Fibroblast of skin of back (primary cell): ENCODE data around the gene ZNF142. TPM values are rescaled to one million over a fixed set of nuclear protein-coding genes. Genes with fewer than 3 reads are reported as not detected.

ENCODE experiments used
- DNase-seq: peaks from one replicate; pipeline ENCODE4 v3.0.0-alpha.2; 2013
- polyA plus RNA-seq, 2 experiments: library from polyadenylated mRNA; unstranded; fragments of 120-200 nt; gene quantifications; one replicate each; pipeline ENCODE4 v1.2.1, GENCODE V29; 2013; ENCODE audit not compliant: insufficient read length in 2 of 2

Gene ZNF142
- polyA plus RNA-seq (2013, experiment 1 of 2; ENCODE audit: insufficient read length): 13.1 TPM
- polyA plus RNA-seq (2013, experiment 2 of 2; ENCODE audit: insufficient read length): 8.7 TPM

DNA sequence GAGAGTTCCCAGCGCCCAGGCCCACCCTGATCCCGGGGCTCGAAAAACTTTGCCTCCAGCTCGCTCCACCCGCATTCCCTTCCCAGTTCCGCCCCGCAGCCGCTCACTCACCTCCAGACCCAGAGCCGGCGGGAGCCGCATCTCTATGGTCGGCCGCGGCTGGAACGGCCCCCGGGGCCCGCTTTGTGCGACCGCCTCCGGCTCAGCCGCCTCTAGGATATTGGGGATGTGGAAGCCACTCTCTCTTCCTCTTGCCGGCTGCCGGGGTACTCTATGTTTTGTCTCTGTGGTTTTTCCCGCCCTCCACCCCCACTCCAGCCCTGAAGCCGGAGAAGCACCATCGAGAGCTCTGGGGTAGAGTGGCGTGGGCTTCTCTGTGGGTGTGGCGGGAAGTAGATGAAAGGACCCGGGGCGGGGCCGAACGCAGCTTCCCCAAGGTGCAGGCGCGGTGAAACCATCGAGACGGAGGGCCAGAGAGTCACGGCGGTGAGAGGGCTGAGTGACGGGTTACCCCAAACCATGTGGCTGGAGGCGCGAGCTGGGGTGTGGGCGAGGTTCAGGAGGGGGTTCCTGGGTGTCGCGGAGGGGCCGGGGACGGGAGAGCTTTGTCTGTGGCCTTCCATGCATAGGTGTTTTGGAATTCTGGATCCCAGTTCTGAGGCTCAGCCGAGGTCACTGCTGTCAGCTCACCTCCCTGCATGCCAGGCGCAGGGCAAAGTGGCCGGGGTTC lies at the start of gene ZNF142, which contains the start of gene BCS1L:
Gene ZNF142 (minus strand): TSS at position 366 of the 730 bp plus-strand sequence. CDS start 3,194 bp downstream, outside the sequence.
Gene BCS1L (plus strand): TSS at position 426 of the 730 bp plus-strand sequence. CDS start 1,305 bp downstream, outside the sequence.
- DNase-seq: peak; percentile 86

- DNase-seq: no peak
Measured at GRCh38 chr2:218708086-218708485, 48.7 kb upstream of the ZNF142 start.

DNA sequence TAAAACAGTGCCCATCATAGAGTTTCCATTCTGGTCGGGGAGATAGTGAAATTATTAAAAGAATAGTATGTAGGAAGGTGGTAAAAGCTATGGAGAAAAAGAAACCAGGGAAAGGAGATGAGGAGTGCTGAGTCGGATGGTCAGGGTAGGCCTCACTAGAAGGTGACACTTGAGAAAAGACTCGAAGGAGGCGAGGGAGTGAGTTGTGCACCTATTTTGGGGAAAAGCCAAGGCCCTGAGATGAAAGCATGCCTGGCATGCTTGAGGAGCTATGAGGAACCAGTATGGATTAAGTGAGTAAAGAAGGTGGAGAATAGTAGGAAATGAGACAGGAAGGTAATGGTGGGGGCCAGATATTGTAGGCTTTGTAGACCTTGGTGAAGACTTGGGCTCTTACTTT lies 43.9 kb upstream of the ZNF142 start:
- no peak for DNase-seq

GRCh38 chr2:218701806-218702205 lies 42.4 kb upstream of the ZNF142 start:
- DNase-seq: no peak

GRCh38 chr2:218698885-218699284 lies 39.5 kb upstream of the ZNF142 start:
- DNase-seq: no peak

GRCh38 chr2:218694405-218695145 lies 35.2 kb upstream of the ZNF142 start:
- no peak for DNase-seq

DNA sequence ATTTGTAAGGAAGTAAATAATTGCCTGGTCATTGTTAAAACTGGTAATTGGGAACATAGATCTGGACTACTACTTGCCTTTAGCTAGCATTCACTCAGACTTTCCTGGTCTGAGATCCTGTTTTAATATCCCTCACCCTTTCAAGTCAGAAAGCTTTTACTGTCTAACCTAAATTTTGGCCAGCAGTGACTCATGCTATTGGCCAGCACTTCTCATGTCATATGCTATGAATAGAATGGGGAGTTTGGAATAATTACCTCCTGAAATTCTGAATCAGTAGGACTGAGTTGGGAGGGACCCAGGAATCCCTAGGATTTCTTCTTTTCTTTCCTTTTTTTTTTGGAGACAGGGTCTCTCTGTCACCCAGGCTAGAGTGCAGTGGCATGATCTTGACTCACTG lies 31.8 kb upstream of the ZNF142 start:
- DNase-seq: peak; percentile 46

- DNase-seq: peak; percentile 79
Measured at GRCh38 chr2:218687400-218688060, 28.1 kb upstream of the ZNF142 start.

- DNase-seq: no peak
Measured at GRCh38 chr2:218680061-218680460, 20.6 kb upstream of the ZNF142 start.

GRCh38 chr2:218679119-218679518 lies 19.7 kb upstream of the ZNF142 start:
- no peak for DNase-seq

DNA sequence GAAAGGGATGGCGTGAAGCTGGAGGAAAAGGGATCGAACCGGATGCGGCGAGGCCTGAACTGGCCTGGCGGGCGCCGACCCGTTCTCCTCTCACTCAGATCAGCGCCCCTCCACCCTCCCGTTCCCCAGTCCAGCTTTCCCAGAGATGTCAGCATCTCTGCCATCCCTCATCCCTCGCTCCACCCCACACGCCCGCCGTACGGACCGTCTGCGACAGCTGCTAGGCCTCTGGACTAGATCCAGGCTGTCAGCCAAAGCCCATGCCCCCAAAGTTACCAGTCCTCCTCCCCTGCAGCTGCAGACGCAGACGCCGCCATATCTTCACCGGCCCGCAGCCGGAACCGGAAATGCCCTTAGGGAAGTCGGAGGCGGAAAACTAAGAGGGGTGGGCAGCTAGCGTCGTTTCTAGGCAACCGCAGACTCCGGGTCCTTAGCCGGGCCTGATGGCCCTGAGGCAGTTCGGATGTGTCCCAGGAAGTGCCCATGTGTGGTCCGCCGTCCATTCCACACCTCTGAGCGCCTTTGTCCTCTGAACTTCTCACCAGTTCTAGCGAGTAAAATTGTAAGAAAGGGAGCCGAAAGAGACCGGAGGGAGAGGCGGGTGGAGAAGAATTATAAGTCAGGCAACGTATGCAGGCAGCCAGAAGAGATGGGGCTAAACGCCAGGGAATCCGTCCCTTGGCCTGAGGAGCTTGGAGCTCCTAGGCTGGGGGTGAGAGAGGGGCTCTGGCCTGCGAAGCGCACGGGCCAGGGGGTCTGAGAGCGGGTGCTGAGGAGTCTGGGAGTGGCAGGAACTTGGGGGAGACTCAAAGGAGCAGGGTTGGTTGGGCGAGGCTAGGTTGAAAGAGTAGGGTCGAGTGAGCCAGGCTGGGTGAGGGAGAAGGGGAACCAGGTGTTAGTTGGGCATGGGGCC lies 12.5 kb upstream of the ZNF142 start, which contains the start of the genes RNF25 and STK36:
Gene RNF25 (minus strand): TSS at position 349 of the 913 bp plus-strand sequence. CDS start 32 bp downstream, at position 317.
Gene STK36 (plus strand): TSS at position 433 of the 913 bp plus-strand sequence. CDS start 744 bp downstream, outside the sequence.
- peak; percentile 92 for DNase-seq

GRCh38 chr2:218671097-218671653 lies 11.8 kb upstream of the ZNF142 start:
- DNase-seq: peak; percentile 25

DNA sequence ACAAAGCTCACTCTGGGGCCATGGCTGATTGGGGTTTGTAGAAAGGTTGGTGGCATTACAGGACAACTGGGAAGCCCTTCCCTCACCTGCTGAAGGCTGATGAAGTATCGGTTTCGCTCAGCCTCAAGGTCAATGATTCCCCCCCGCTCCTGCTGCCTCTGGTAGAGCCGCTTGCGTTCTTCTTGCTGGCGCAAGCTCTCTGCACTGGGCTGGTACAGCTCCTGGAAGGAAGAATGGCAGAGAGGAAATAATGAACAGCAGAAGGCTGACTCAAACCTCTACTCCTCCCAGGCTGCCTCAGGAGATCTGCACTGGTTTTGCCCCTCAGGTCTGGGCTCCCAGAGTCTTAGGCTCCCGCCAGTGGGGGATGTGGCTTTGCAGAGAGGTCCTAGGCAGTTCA lies 5.2 kb upstream of the ZNF142 start:
- DNase-seq: no peak

GRCh38 chr2:218663901-218664300 lies 4.5 kb upstream of the ZNF142 start:
- no peak for DNase-seq

DNA sequence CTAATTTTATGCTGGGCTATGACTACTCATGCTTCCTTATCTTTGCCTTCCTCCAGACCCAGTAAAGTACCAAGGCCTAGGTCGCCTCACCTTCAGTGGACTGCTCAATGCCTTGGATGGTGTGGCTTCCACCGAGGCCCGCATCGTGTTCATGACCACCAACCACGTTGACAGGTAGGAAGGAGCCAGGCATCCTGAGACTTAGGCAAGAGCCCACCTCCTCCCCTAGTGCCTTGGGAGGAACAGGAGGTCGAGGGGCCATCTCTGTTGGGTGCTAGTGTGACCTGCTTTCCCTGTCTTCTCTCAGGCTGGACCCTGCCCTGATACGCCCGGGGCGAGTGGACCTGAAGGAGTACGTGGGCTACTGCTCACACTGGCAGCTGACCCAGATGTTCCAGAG lies 3.4 kb upstream of the ZNF142 start:
- no peak for DNase-seq

DNA sequence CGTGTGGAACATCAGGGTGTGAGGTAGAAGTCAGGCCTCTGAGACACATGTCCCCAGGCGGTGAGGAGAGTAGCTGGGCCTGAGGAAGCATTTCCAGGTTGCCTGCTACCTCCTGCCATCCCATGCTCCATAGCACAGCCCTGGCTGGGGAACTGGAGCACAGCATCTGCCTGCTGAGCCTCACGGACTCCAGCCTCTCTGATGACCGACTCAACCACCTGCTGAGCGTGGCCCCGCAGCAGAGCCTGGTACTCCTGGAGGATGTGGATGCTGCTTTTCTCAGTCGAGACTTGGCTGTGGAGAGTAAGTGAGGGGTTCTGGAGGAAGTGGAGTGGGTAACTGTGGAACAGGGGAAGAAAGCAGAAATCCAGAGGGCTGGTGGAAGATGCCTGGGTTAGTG lies 3.0 kb upstream of the ZNF142 start:
- DNase-seq: no peak

DNA sequence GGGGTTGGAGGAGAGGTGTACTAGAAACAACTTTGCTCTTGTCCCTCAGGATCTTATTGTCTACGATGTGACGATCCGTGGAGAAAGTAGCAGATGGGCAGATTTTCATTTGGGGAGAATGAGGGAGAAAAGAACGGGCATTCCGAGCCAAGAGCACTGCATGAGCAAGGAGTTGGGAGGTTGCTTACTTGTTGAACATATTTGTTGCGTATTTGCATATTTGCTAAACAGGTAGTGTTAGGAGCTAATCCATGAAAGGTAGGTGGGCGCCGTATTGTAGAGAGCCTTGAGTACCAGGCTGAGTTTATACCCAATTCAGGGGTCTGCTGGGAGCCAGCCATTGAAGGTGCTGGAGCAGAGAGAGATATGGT lies 550 bp upstream of the ZNF142 start:
- DNase-seq: peak; percentile 4

- DNase-seq: peak; percentile 39
Measured at GRCh38 chr2:218658671-218659257, 659 bp downstream of the ZNF142 start.

DNA sequence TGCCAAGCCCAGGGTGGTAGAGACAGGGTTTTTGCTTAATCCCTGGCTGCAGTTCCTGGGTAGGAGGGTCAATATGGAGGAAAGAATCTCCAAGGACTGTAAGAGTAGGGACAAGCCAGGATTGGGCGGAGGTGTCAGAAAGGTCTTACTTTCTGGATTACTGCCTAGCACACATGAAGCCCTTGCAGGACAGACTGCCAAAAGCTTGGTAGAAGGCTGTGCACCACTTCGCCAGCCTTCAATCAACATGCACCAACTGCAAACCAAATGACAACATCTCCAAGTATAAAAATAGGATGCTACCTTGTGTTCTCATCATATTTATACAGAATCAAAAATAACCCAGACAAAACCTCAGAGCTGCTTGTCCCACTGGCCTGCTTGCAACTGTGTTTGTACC lies 3.7 kb downstream of the ZNF142 start:
- DNase-seq: no peak

GRCh38 chr2:218648787-218649100 lies 10.7 kb downstream of the ZNF142 start:
- no peak for DNase-seq

DNA sequence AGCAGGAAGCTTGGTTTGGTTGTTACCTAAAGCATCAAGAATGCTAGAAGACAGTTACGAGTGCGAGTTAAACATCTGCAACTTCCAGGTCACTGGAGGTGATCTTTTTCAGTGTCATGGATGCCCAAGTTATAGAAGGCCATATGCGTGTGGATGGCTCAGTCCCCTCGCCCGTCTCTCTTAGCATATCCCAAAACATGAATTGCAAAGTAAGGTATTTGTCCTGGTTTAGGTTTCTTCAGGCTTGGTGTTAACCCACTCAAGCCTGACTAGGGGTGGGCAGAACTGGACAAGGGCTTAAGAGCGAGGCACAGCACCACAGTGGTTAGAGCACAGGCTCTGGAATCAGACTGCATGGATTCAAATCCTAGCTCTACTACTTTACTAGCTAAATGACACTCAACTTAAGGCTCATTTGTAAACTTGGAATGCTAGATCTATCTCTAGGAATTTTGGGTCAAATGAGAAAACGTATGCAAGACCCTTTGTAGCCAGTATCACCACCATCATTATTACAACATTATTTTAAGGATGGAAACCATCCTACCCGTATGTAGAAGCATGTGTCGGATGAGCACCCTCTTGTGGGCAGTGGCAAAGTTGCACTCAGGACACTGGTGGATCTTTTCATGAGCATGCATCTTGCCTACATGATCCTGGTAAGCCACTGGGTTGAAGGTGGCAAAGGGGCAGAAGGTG lies 11.2 kb downstream of the ZNF142 start:
- peak; percentile 55 for DNase-seq
